Endothelial cell of umbilical vein (primary cell): ENCODE results near the gene AIF1. TPM values are rescaled to one million over a fixed set of nuclear protein-coding genes. Genes with fewer than 3 reads are reported as not detected.
A peak's percentile ranks its signal among the peaks of the same experiment; 100 is the strongest.

Experiments used
- BruUV-seq: library from RNA; stranded (reverse); fragments of 400-500 nt; replicated peaks from 2 replicates; lab custom pipeline; 2021; lab: Mats Ljungman, UMichigan
- CTCF ChIA-PET: fragments of 300-600, 350-600 bp; sonication (Branson Sonifier 250); formaldehyde crosslinking; loops from one replicate; lab custom pipeline; 2021; ENCODE audit warnings: antibody characterized with exemption, inconsistent platforms; lab: Charles Lee
- POLR2A ChIA-PET: fragments of 300-600, 350-600 bp; sonication (Branson Sonifier 250); formaldehyde crosslinking; loops from one replicate; lab custom pipeline; 2021; ENCODE audit warnings: antibody characterized with exemption, inconsistent platforms; lab: Charles Lee
- DNase-seq: peaks from one replicate; pipeline ENCODE4 v3.0.0-alpha.2; 2011; ENCODE audit warnings: low read depth, low spot score
- FAIRE-seq: peaks from 2 replicates; lab custom pipeline; 2011; peaks lifted over from hg19 to GRCh38; lab: Jason Lieb, UNC
- H2AFZ ChIP-seq: 2 replicates; pipeline ENCODE4 v1.6.0; 2012; ENCODE audit warnings: low read depth, low read length, control low read depth, inconsistent platforms
- H3K27ac ChIP-seq: 2 replicates; pipeline ENCODE4 v1.5.1; 2011; ENCODE audit warnings: low read depth, mild to moderate bottlenecking, control low read depth, low read length, moderate library complexity; ENCODE audit not compliant: insufficient read depth
- H3K27me3 ChIP-seq, 2 experiments: 2 replicates each; pipeline versions ENCODE4 v1.6.0 to v1.6.1; 2011; ENCODE audit warnings: low read length in 2 of 2, mixed read lengths in 1 of 2; ENCODE audit not compliant: control insufficient read depth in 2 of 2, insufficient read depth in 2 of 2
- H3K36me3 ChIP-seq, 2 experiments: 2 replicates in 1 of 2; 3 replicates in 1 of 2; pipeline ENCODE4 v1.5.1; 2011; ENCODE audit warnings: low read length in 2 of 2, mild to moderate bottlenecking in 1 of 2, moderate library complexity in 1 of 2; ENCODE audit not compliant: control insufficient read depth in 2 of 2, insufficient read depth in 2 of 2; ENCODE audit errors: extremely low read depth in 1 of 2
- H3K4me1 ChIP-seq: 3 replicates; pipeline ENCODE4 v1.5.1; 2011; ENCODE audit warnings: mild to moderate bottlenecking, low read length; ENCODE audit not compliant: control insufficient read depth, insufficient read depth; ENCODE audit errors: extremely low read depth
- H3K4me2 ChIP-seq: 2 replicates; pipeline ENCODE4 v1.6.1; 2011; ENCODE audit warnings: low read length, control low read depth, mixed read lengths; ENCODE audit not compliant: insufficient read depth
- H3K4me3 ChIP-seq, 3 experiments: fragments of 200-600 bp in 1 of 3; sonication (generic), shearing (Covaris generic) in 1 of 3; replicated peaks in 1 of 3; 2 replicates each; pipeline ENCODE4 v1.5.1; 2011 to 2016; ENCODE audit warnings: control low read depth in 3 of 3, low read length in 3 of 3, mild to moderate bottlenecking in 2 of 3, inconsistent platforms in 1 of 3, low read depth in 1 of 3, moderate library complexity in 1 of 3; ENCODE audit not compliant: insufficient read depth in 1 of 3
- H3K79me2 ChIP-seq: 2 replicates; pipeline ENCODE4 v1.6.0; 2012; ENCODE audit warnings: low read length, inconsistent platforms; ENCODE audit not compliant: control insufficient read depth, insufficient read depth
- H3K9ac ChIP-seq: replicated peaks from 2 replicates; pipeline ENCODE3; 2011; ENCODE audit warnings: low read length, control low read depth; ENCODE audit not compliant: insufficient read depth; ENCODE audit errors: extremely low read depth
- H3K9me1 ChIP-seq: replicated peaks from 3 replicates; pipeline ENCODE4 v1.6.0; 2011; ENCODE audit warnings: mild to moderate bottlenecking, low read length; ENCODE audit not compliant: control insufficient read depth, insufficient read depth; ENCODE audit errors: extremely low read depth
- H3K9me3 ChIP-seq: replicated peaks from 2 replicates; pipeline ENCODE4 v1.5.1; 2012; ENCODE audit warnings: low read length, inconsistent platforms; ENCODE audit not compliant: control insufficient read depth, insufficient read depth
- H4K20me1 ChIP-seq: replicated peaks from 2 replicates; pipeline ENCODE3; 2011; ENCODE audit warnings: mild to moderate bottlenecking, low read length; ENCODE audit not compliant: control insufficient read depth, insufficient read depth; ENCODE audit errors: extremely low read depth
- CTCF ChIP-seq, 2 donors: IDR thresholded peaks; 1 replicate in 1 of 2; 2 replicates in 1 of 2; pipeline ENCODE4 v1.5.1; 2011; ENCODE audit warnings: low read length in 2 of 2, mild to moderate bottlenecking in 2 of 2, moderate library complexity in 2 of 2, control low read depth in 1 of 2, inconsistent platforms in 1 of 2, low read depth in 1 of 2; ENCODE audit not compliant: insufficient read depth in 1 of 2; ENCODE audit errors: extremely low read depth in 1 of 2
- EZH2 ChIP-seq: IDR thresholded peaks from 2 replicates; pipeline ENCODE4 v1.6.1; 2012; ENCODE audit warnings: borderline replicate concordance, low read depth, mild to moderate bottlenecking, moderate library complexity, low read length, inconsistent platforms; ENCODE audit not compliant: severe bottlenecking
- FOS ChIP-seq: IDR thresholded peaks from 2 replicates; pipeline ENCODE4 v1.6.1; 2011; ENCODE audit warnings: mild to moderate bottlenecking, low read length, moderate library complexity, borderline replicate concordance; ENCODE audit not compliant: insufficient read depth
- GATA2 ChIP-seq: IDR thresholded peaks from 2 replicates; pipeline ENCODE4 v1.7.0; 2011; ENCODE audit warnings: low read depth, mild to moderate bottlenecking, moderate library complexity, mixed read lengths, low read length; ENCODE audit not compliant: insufficient read length, insufficient read depth
- JUN ChIP-seq: IDR thresholded peaks from 2 replicates; pipeline ENCODE4 v1.6.1; 2011; ENCODE audit warnings: borderline replicate concordance, low read depth; ENCODE audit not compliant: insufficient read length, insufficient read depth
- MAX ChIP-seq: IDR thresholded peaks from 2 replicates; pipeline ENCODE4 v1.6.1; 2011; ENCODE audit not compliant: insufficient read depth, insufficient read length
- MYC ChIP-seq: IDR thresholded peaks from one replicate; pipeline ENCODE4 v1.6.1; 2011; ENCODE audit warnings: mild to moderate bottlenecking, low read depth, low read length
- POLR2A ChIP-seq: IDR thresholded peaks from 2 replicates; pipeline ENCODE4 v1.6.1; 2012; ENCODE audit warnings: low read depth, mild to moderate bottlenecking, control low read depth, low read length
- POLR2AphosphoS5 ChIP-seq: IDR thresholded peaks from 2 replicates; pipeline ENCODE4 v1.6.1; 2012; ENCODE audit warnings: low read depth, mild to moderate bottlenecking, control low read depth, low read length, moderate library complexity; ENCODE audit not compliant: insufficient read depth
- dilution Hi-C: fragments of 300-500 bp; cut with MboI; formaldehyde crosslinking; loops from one replicate; pipeline ENCODE4 v1.15.0; 2019; ENCODE audit warnings: low sequenced_read_pairs; ENCODE audit not compliant: extremely low pct_ligation_motif_present
- intact Hi-C: fragments of 100-400 bp; cut with micrococcal nuclease; formaldehyde crosslinking; loops from one replicate; pipeline ENCODE4 v1.10.0; 2022
- polyA plus RNA-seq, 4 experiments: library from polyadenylated mRNA; depleted of rRNA in 3 of 4; stranded (reverse) in 3 of 4; unstranded in 1 of 4; fragments of >200 nt; gene quantifications; 2 replicates each; pipeline versions ENCODE4 v1.2.1 to v1.2.3, GENCODE V29; 2011 to 2012; ENCODE audit warnings: missing spikeins in 1 of 4
- total RNA-seq: library from RNA; stranded (reverse); gene quantifications from 2 replicates; pipeline ENCODE4 v1.2.3, GENCODE V29; 2021

The AIF1 gene
- total and polyA plus RNA-seq, 2 donors (not counting 3 experiments of a cell fraction or from before 2014, with no cell fraction given), result not detected

DNA sequence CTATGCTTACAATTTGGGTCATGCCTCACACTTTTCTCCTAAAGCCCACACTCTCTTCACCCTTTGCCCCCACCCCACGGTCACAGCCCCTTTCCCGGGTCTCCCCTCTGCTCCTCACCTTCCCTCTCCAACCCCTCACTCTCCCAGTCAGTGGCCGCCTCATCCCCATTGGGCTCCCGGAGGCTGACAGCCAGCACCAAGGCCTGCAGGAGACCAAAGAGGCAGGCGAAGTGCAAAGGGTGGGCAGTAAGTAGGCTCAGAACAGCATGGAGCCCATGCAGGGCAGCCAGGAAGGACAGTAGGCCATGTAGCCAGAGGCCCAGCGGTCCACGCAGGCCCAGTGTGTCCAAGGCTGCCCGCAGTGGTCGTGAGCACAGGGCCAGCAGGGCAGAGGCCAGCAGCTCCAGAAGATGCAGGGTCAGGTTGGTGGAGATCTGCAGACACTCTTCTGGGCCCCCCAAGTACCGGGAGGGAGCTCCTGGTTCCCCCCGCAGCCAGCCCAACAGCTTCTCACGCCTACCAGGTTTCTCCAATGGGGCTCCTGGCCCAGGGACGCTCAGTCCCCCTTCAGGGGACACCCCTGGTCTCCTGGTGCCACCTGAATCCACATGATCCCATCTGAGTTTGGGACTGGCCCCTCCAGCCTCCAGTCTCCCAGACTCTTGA lies 44.1 kb downstream of the AIF1 start:
- BruUV-seq, result no TSS peak
- no peak for TF ChIP-seq GATA2
- no peak for TF ChIP-seq MYC
- no peak for TF ChIP-seq EZH2
- TF ChIP-seq JUN, result no peak
- TF ChIP-seq MAX, result no peak
- TF ChIP-seq FOS, result no peak
- TF ChIP-seq POLR2A, result no peak
- TF ChIP-seq POLR2AphosphoS5, result no peak
- no peak for TF ChIP-seq CTCF (IDR thresholded peaks at IDR 0.05; ENCODE audit: extremely low read depth in 1 of 2, insufficient read depth in 1 of 2, low read depth in 1 of 2, low read length in 2 of 2)
- H3K9me1 ChIP-seq, result no peaks in the 10 kb centered on the region
- peaks cover 3 to 4% of the 10 kb centered on the region in 2 experiments for H3K36me3 ChIP-seq
- H3K9me3 ChIP-seq, result no peaks in the 10 kb centered on the region
- H3K79me2 ChIP-seq, result peaks cover 25% of the 10 kb centered on the region
- H3K9ac ChIP-seq, result no peak overlapping the region
- intact Hi-C loops, result no loop called here
- dilution Hi-C loops, result no loop called here
- no peak overlapping the region for H3K27ac ChIP-seq
- peak overlapping the region; percentile 67 for H3K4me2 ChIP-seq
- POLR2A ChIA-PET, result interaction anchor here (0.9 kb wide), 1 partner anchor 156 kb away, joined by 4 read pairs; the partner anchor contains the start of genes HSPA1A and HSPA1L
- H3K4me3 ChIP-seq, result peak overlapping the region in 2 of 3 experiments; percentile 70 to 76
- H4K20me1 ChIP-seq, result no peaks in the 10 kb centered on the region
- H3K4me1 ChIP-seq, result peaks cover 36% of the 10 kb centered on the region
- H2AFZ ChIP-seq, result no peak overlapping the region
- CTCF ChIA-PET, result no interaction called here
- FAIRE-seq (no peak), DNase-seq (no peak)
- no peaks in the 10 kb centered on the region for H3K27me3 ChIP-seq
